K562 (cell line): ENCODE measurements around the gene STX1B. TPM values are rescaled to one million over a fixed set of nuclear protein-coding genes. Genes with fewer than 3 reads are reported as not detected.

ENCODE experiments used
- ATAC-seq: fragments of 200-7000 bp; cut with Tn5 transposase; 3 replicates; pipeline ENCODE4 v1.9.1; 2020; ENCODE audit warnings: moderate library complexity
- BruUV-seq: library from RNA; stranded (reverse); fragments of 400-500 nt; replicated peaks from 2 replicates; lab custom pipeline; 2021; lab: Mats Ljungman, UMichigan
- CTCF ChIA-PET: fragments of 300-600 bp; formaldehyde crosslinking; extraction: SDS; loops from one replicate; lab custom pipeline; 2021; ENCODE audit warnings: low intra/inter-chr PET ratio; lab: Yijun Ruan, JAX
- POLR2A ChIA-PET: fragments of 300-600, 350-650 bp; sonication (Branson Sonifier 250); formaldehyde crosslinking; extraction: SDS; loops from one replicate; lab custom pipeline; 2021; ENCODE audit warnings: antibody characterized with exemption, inconsistent platforms; lab: Yijun Ruan, JAX
- DNase-seq, 4 experiments: peaks; one replicate each; pipeline versions ENCODE4 v3.0.0 to v3.0.0-alpha.2; 2011 to 2018; ENCODE audit warnings: low spot score in 3 of 4, mixed read lengths in 3 of 4; ENCODE audit errors: extremely low read depth in 1 of 4
- FAIRE-seq: peaks from 2 replicates; lab custom pipeline; 2011; peaks lifted over from hg19 to GRCh38; lab: Jason Lieb, UNC
- H2AFZ ChIP-seq: 2 replicates; pipeline ENCODE4 v1.6.0; 2011; ENCODE audit warnings: low read depth, low read length, control low read depth, inconsistent platforms
- H3K27ac ChIP-seq: fragments of 200-600 bp; 3 replicates; pipeline ENCODE4 v1.8.0; 2011; ENCODE audit warnings: low read depth, mild to moderate bottlenecking, control low read depth, inconsistent platforms, low read length, moderate library complexity, mixed read lengths; ENCODE audit errors: extremely low read depth
- H3K27me3 ChIP-seq, 2 experiments: fragments of 300-600 bp in 1 of 2; 2 replicates in 1 of 2; 3 replicates in 1 of 2; pipeline versions ENCODE4 v1.6.0 to v1.8.0; 2011; ENCODE audit warnings: inconsistent platforms in 2 of 2, low read length in 2 of 2, mild to moderate bottlenecking in 1 of 2, mixed read lengths in 1 of 2, moderate library complexity in 1 of 2; ENCODE audit not compliant: control insufficient read depth in 2 of 2, insufficient read depth in 2 of 2
- H3K36me3 ChIP-seq: fragments of 300-600 bp; 3 replicates; pipeline ENCODE4 v1.8.0; 2011; ENCODE audit warnings: mild to moderate bottlenecking, low read length, inconsistent platforms; ENCODE audit not compliant: control insufficient read depth, insufficient read depth
- H3K4me1 ChIP-seq, 2 experiments: fragments of 200-600 bp in 1 of 2; replicated peaks in 1 of 2; 2 replicates in 1 of 2; 3 replicates in 1 of 2; pipeline versions ENCODE4 v1.5.1 to v1.8.0; 2011; ENCODE audit warnings: inconsistent platforms in 2 of 2, low read length in 2 of 2, mild to moderate bottlenecking in 1 of 2, mixed read lengths in 1 of 2, moderate library complexity in 1 of 2; ENCODE audit not compliant: control insufficient read depth in 2 of 2, insufficient read depth in 2 of 2
- H3K4me2 ChIP-seq: 2 replicates; pipeline ENCODE4 v1.6.1; 2011; ENCODE audit warnings: low read length, control low read depth, inconsistent platforms, mixed read lengths; ENCODE audit not compliant: insufficient read depth
- H3K4me3 ChIP-seq: fragments of 200-600 bp; sonication (generic), shearing (Covaris generic); 2 replicates; pipeline ENCODE4 v1.5.1; 2016; ENCODE audit warnings: control low read depth, inconsistent platforms
- H3K79me2 ChIP-seq: fragments of 200-600 bp; 3 replicates; pipeline ENCODE4 v1.8.0; 2011; ENCODE audit warnings: low read length, inconsistent platforms; ENCODE audit not compliant: control insufficient read depth, insufficient read depth
- H3K9ac ChIP-seq, 2 experiments: 2 replicates each; pipeline versions ENCODE4 v1.6.0 to v1.6.1; 2011; ENCODE audit warnings: low read depth in 2 of 2, low read length in 2 of 2, control low read depth in 1 of 2, inconsistent platforms in 1 of 2, mild to moderate bottlenecking in 1 of 2, mixed read lengths in 1 of 2; ENCODE audit not compliant: insufficient read depth in 1 of 2
- H3K9me1 ChIP-seq: one replicate; pipeline ENCODE4 v1.6.0; 2011; ENCODE audit warnings: inconsistent platforms, mild to moderate bottlenecking, low read length, moderate library complexity; ENCODE audit not compliant: control insufficient read depth, insufficient read depth
- H3K9me3 ChIP-seq: replicated peaks from 2 replicates; pipeline ENCODE4 v1.5.1; 2011; ENCODE audit warnings: low read depth, low read length, inconsistent platforms; ENCODE audit not compliant: control insufficient read depth, insufficient read depth
- H4K20me1 ChIP-seq: replicated peaks from 2 replicates; pipeline ENCODE4 v1.6.1; 2011; ENCODE audit warnings: low read length, inconsistent platforms, mixed read lengths; ENCODE audit not compliant: control insufficient read depth, insufficient read depth
- BHLHE40 ChIP-seq: IDR thresholded peaks from 2 replicates; pipeline ENCODE4 v1.6.1; 2011; ENCODE audit warnings: low read length, improper control_type of control experiment
- TGIF2 ChIP-seq: sonication (generic); formaldehyde crosslinking; IDR thresholded peaks from 2 replicates; pipeline ENCODE4 v1.8.1; 2022; ENCODE audit warnings: mild to moderate bottlenecking, missing genetic modification reagents, moderate library complexity
- WGBS: fragments of 100-300 bp; shearing (Covaris generic); methylation state at CpG from one replicate; pipeline ENCODE4 v1.1.6; 2016; ENCODE audit warnings: low coverage, mixed read lengths; ENCODE audit not compliant: insufficient coverage; ENCODE audit errors: missing lambda C conversion rate; 5-methylcytosine and 5-hydroxymethylcytosine counted together
- in situ Hi-C: fragments of 300-500 bp; cut with MboI; formaldehyde crosslinking; loops from 4 replicates; pipeline ENCODE4 v1.15.0; 2018; ENCODE audit warnings: inconsistent platforms, mixed read lengths
- intact Hi-C: fragments of 100-400 bp; cut with micrococcal nuclease; formaldehyde crosslinking; loops from 2 replicates; pipeline ENCODE4 v1.14.2; 2022
- polyA plus RNA-seq, 8 experiments: library from polyadenylated mRNA; depleted of rRNA in 4 of 8; stranded (reverse) in 5 of 8; unstranded in 3 of 8; fragments of >200 nt; fragmentation: Nextera tagmentation in 2 of 8; fragmentation: Illumina TruSeq in 1 of 8; extraction: Ambion mirVana in 2 of 8; extraction: Trizol in 1 of 8; gene quantifications; 2 replicates each; pipeline versions ENCODE4 v1.2.1 to v1.2.3, GENCODE V29; 2011 to 2014; ENCODE audit warnings: inconsistent platforms in 1 of 8, missing spikeins in 1 of 8
- total RNA-seq, 7 experiments: library from RNA; depleted of rRNA in 6 of 7; stranded (reverse); fragments of >200 nt in 6 of 7; fragmentation: Illumina TruSeq in 2 of 7; extraction: Trizol in 2 of 7; gene quantifications; 2 replicates each; pipeline versions ENCODE4 v1.2.1 to v1.2.3, GENCODE V29; 2011 to 2021; ENCODE audit warnings: low replicate concordance in 1 of 7
- TF ChIP-seq, protein P1 (sequence below): sonication (generic); formaldehyde crosslinking; IDR thresholded peaks from 2 replicates; pipeline ENCODE4 v1.8.0; 2022; ENCODE audit warnings: missing genetic modification reagents, mild to moderate bottlenecking, borderline replicate concordance
- TF ChIP-seq, protein P2 (sequence below), 3 experiments: IDR thresholded peaks in 2 of 3; conservative IDR thresholded peaks in 1 of 3; 2 replicates each; pipeline ENCODE4 v1.5.1; 2011 to 2012; ENCODE audit warnings: low read length in 3 of 3, mild to moderate bottlenecking in 3 of 3, control low read depth in 2 of 3, improper control_type of control experiment in 1 of 3, inconsistent platforms in 1 of 3, low read depth in 1 of 3, mixed read lengths in 1 of 3, moderate library complexity in 1 of 3; ENCODE audit not compliant: insufficient read depth in 2 of 3

Gene STX1B
- total and polyA plus RNA-seq, 9 of the 15 experiments (the other 6 are each of a cell fraction or from before 2014, with no cell fraction given): 0.07 to 2.5 (median 0.86) TPM

GRCh38 chr16:31016018-31016417, 5.6 kb upstream of the STX1B start:
- no peak overlapping the region for H3K4me3 ChIP-seq

More at GRCh38 chr16:31016018-31016417, 5.6 kb upstream of the STX1B start:
- CTCF ChIA-PET: no interaction called here
- BruUV-seq: no TSS peak
- Histone ChIP-seq H3K9me3 (no peaks in the 10 kb centered on the region), H3K9me1 (no peaks in the 10 kb centered on the region), H3K4me1 (peaks cover under 1 to 6% of the 10 kb centered on the region in 2 experiments; a peak in 4 of 5 replicates), H3K27me3 (peaks cover 10 to 14% of the 10 kb centered on the region in 2 experiments; a peak in 4 of 5 replicates), H2AFZ (no peak overlapping the region), H3K27ac (no peak overlapping the region), H3K79me2 (no peaks in the 10 kb centered on the region), H3K9ac (no peak overlapping the region), H4K20me1 (no peaks in the 10 kb centered on the region), H3K4me2 (no peak overlapping the region), H3K36me3 (no peaks in the 10 kb centered on the region)
- in situ Hi-C loops: no loop called here
- TF ChIP-seq, protein P1, sequence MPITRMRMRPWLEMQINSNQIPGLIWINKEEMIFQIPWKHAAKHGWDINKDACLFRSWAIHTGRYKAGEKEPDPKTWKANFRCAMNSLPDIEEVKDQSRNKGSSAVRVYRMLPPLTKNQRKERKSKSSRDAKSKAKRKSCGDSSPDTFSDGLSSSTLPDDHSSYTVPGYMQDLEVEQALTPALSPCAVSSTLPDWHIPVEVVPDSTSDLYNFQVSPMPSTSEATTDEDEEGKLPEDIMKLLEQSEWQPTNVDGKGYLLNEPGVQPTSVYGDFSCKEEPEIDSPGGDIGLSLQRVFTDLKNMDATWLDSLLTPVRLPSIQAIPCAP (CRISPR knock-in tag): no peak
- TF ChIP-seq BHLHE40: 0 out of 2 replicates have a peak, but pooled peaks have one; percentile 7
- TF ChIP-seq, protein P2, sequence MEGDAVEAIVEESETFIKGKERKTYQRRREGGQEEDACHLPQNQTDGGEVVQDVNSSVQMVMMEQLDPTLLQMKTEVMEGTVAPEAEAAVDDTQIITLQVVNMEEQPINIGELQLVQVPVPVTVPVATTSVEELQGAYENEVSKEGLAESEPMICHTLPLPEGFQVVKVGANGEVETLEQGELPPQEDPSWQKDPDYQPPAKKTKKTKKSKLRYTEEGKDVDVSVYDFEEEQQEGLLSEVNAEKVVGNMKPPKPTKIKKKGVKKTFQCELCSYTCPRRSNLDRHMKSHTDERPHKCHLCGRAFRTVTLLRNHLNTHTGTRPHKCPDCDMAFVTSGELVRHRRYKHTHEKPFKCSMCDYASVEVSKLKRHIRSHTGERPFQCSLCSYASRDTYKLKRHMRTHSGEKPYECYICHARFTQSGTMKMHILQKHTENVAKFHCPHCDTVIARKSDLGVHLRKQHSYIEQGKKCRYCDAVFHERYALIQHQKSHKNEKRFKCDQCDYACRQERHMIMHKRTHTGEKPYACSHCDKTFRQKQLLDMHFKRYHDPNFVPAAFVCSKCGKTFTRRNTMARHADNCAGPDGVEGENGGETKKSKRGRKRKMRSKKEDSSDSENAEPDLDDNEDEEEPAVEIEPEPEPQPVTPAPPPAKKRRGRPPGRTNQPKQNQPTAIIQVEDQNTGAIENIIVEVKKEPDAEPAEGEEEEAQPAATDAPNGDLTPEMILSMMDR (IDR thresholded peaks at IDR 0.05 in 2 of 3, conservative IDR thresholded peaks at IDR 0.05 in 1 of 3; ENCODE audit: insufficient read depth in 2 of 3, low read depth in 1 of 3, low read length in 3 of 3): peak in 2 of 3 experiments; percentile 23 to 25; a peak in 2 of 6 replicates
- TF ChIP-seq TGIF2: no peak
- POLR2A ChIA-PET: interaction anchor here (0.6 to 1.4 kb wide), 4 partner anchors 17 to 168 kb away, joined by 3 to 4 read pairs (median 3); no protein-coding TSS in a partner anchor
- no peak for DNase-seq
- peak; percentile 50 for ATAC-seq
- 67% methylated on average over 6 of the region's 6 CpGs for WGBS
- intact Hi-C loops: loop anchor here (2.0 kb wide), 1 partner anchor 31 kb away; the partner anchor contains the start of gene HSD3B7
- FAIRE-seq: peak; percentile 15
